ENCODE measurements around the gene C16orf92.

C16orf92 gene

DNA sequence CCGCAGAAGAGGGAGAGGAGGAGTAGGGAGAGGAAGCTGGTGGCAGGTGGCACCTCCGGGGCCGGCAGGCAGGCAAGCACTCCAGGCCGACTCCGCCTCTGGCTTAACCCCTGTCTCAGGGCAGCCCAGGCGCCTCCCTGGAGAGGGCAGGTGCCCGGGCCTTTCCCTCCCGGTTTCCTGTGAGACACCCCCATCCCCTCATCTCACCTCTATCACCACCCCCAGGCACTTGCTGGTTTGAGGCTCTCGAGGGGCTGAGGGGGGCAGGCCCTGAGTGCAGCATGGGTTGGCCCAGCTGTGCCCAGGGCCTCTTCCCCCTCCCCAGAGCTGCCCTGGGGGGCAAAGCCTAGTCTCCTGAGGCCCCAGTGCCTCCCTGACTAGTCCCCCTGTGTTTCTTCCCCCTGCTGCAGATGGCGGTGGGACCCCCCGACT is 18.2 kb upstream of the C16orf92 start:
- Histone ChIP-seq H3K27ac (ENCODE audit: low read depth, low read length) (no peak overlapping the region), H2AFZ (ENCODE audit: low read depth, low read length, severe bottlenecking) (no peak overlapping the region)

DNA sequence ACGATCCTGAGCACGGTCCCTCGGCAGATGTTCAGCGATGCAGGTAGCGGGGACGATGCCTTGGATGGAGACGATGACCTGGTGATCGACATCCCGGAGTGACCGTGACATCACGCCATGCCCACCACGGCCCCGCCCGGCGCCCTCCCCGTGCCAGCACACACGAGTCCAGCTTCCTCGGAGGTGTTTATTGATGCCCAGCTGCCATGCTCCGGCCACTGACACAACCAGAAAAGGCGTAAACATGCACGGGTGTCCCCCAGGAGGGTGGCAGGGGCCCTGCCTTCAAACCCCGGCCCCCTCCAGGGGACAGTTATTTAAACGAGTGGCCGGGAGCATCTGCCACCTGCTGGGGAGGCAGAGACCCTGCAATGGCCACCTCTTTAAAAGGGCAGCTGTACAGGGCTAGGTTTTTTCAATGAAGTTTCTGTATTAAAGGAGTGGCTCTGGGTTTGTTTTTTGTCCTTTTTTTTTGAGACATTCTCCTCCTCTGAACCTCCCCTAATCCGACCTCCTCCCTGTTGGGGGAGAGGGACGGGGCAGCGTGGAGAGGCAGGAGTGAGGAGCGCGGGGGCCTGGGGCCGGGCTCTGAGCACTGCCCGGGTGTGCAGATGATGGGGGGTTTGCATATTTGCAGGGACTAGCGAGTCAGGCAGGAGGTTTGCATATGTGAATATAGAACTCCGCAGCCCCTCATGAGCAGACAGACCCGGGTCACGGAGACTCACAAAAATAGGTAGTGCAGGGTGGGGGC is 17.5 kb upstream of the C16orf92 start:
- no peak overlapping the region for H3K9ac ChIP-seq (ENCODE audit: low read length)
- no peaks in the 10 kb centered on the region for H4K20me1 ChIP-seq (ENCODE audit: low read depth, low read length)
- no peaks in the 10 kb centered on the region for H3K9me3 ChIP-seq (ENCODE audit: insufficient read depth, low read length)
- no peak overlapping the region for H3K4me2 ChIP-seq (ENCODE audit: low read depth, low read length, poor library complexity, severe bottlenecking)
- H3F3A ChIP-seq (ENCODE audit: insufficient read depth), result no peaks in the 10 kb centered on the region
- H3K79me2 ChIP-seq (ENCODE audit: insufficient read depth, low read length), result no peaks in the 10 kb centered on the region
- H3K4me3 ChIP-seq (ENCODE audit: insufficient read depth, low read length, poor library complexity, severe bottlenecking), result no peak overlapping the region
- peak; percentile 85 for TF ChIP-seq CTCF (IDR thresholded peaks at IDR 0.05; ENCODE audit: insufficient read depth, low read length, poor library complexity, severe bottlenecking)
- TF ChIP-seq EZH2phosphoT487 (conservative IDR thresholded peaks at IDR 0.05; ENCODE audit: low read length), result no peak
- no peaks in the 10 kb centered on the region for H3K9me2 ChIP-seq (replicated peaks; ENCODE audit: insufficient read depth, low read length)
- H2AFZ ChIP-seq (ENCODE audit: low read depth, low read length, severe bottlenecking), result no peak overlapping the region
- H3K36me3 ChIP-seq (ENCODE audit: low read length), result no peaks in the 10 kb centered on the region
- H3K27ac ChIP-seq (ENCODE audit: low read depth, low read length), result no peak overlapping the region
- no peaks in the 10 kb centered on the region for H3K27me3 ChIP-seq (ENCODE audit: low read length)

More for the DNA sequence above, 18.2 kb upstream of the C16orf92 start:
- Histone ChIP-seq H3K27me3 (ENCODE audit: low read length) (no peaks in the 10 kb centered on the region), H3K36me3 (ENCODE audit: low read length) (no peaks in the 10 kb centered on the region), H3F3A (ENCODE audit: insufficient read depth) (no peaks in the 10 kb centered on the region), H3K9me2 (replicated peaks; ENCODE audit: insufficient read depth, low read length) (no peaks in the 10 kb centered on the region), H3K4me2 (ENCODE audit: low read depth, low read length, poor library complexity, severe bottlenecking) (no peak overlapping the region), H4K20me1 (ENCODE audit: low read depth, low read length) (no peaks in the 10 kb centered on the region), H3K79me2 (ENCODE audit: insufficient read depth, low read length) (no peaks in the 10 kb centered on the region), H3K9ac (ENCODE audit: low read length) (no peak overlapping the region), H3K4me3 (ENCODE audit: insufficient read depth, low read length, poor library complexity, severe bottlenecking) (no peak overlapping the region), H3K9me3 (ENCODE audit: insufficient read depth, low read length) (no peaks in the 10 kb centered on the region)
- no peak for TF ChIP-seq CTCF (IDR thresholded peaks at IDR 0.05; ENCODE audit: insufficient read depth, low read length, poor library complexity, severe bottlenecking)
- no peak for TF ChIP-seq EZH2phosphoT487 (conservative IDR thresholded peaks at IDR 0.05; ENCODE audit: low read length)

- H3K36me3 ChIP-seq (ENCODE audit: low read length), result no peaks in the 10 kb centered on the region
- H2AFZ ChIP-seq (ENCODE audit: low read depth, low read length, severe bottlenecking), result no peak overlapping the region
- H3F3A ChIP-seq (ENCODE audit: insufficient read depth), result no peaks in the 10 kb centered on the region
- no peaks in the 10 kb centered on the region for H3K9me2 ChIP-seq (replicated peaks; ENCODE audit: insufficient read depth, low read length)
- H3K4me2 ChIP-seq (ENCODE audit: low read depth, low read length, poor library complexity, severe bottlenecking), result no peak overlapping the region
- TF ChIP-seq CTCF (IDR thresholded peaks at IDR 0.05; ENCODE audit: insufficient read depth, low read length, poor library complexity, severe bottlenecking) (no peak), EZH2phosphoT487 (conservative IDR thresholded peaks at IDR 0.05; ENCODE audit: low read length) (no peak)
- H4K20me1 ChIP-seq (ENCODE audit: low read depth, low read length), result no peaks in the 10 kb centered on the region
- no peak overlapping the region for H3K27ac ChIP-seq (ENCODE audit: low read depth, low read length)
- no peaks in the 10 kb centered on the region for H3K27me3 ChIP-seq (ENCODE audit: low read length)
- no peaks in the 10 kb centered on the region for H3K9me3 ChIP-seq (ENCODE audit: insufficient read depth, low read length)
- no peak overlapping the region for H3K9ac ChIP-seq (ENCODE audit: low read length)
- no peaks in the 10 kb centered on the region for H3K79me2 ChIP-seq (ENCODE audit: insufficient read depth, low read length)
- H3K4me3 ChIP-seq (ENCODE audit: insufficient read depth, low read length, poor library complexity, severe bottlenecking), result no peak overlapping the region
These were observed 16.9 kb upstream of the C16orf92 start for GRCh38 chr16:30006095-30006473.
